H9 (cell line): ENCODE data around the gene DOCK9. TPM values are rescaled to one million over a fixed set of nuclear protein-coding genes. Genes with fewer than 3 reads are reported as not detected.

ENCODE experiments used
- DNase-seq: peaks from one replicate; pipeline ENCODE4 v3.0.0-alpha.2; 2017
- H2AFZ ChIP-seq: one replicate; pipeline ENCODE4 v1.6.1; 2013; ENCODE audit warnings: mild to moderate bottlenecking, low read length, control low read depth, moderate library complexity
- H2AK5ac ChIP-seq: 2 replicates; pipeline ENCODE4 v1.6.1; 2013; ENCODE audit warnings: low read length, control low read depth, mixed read lengths; ENCODE audit not compliant: insufficient read length
- H2BK120ac ChIP-seq: one replicate; pipeline ENCODE4 v1.6.1; 2013; ENCODE audit warnings: low read depth, mild to moderate bottlenecking, low read length, control low read depth, inconsistent platforms; ENCODE audit not compliant: poor library complexity, severe bottlenecking
- H2BK12ac ChIP-seq: 2 replicates; pipeline ENCODE4 v1.6.1; 2013; ENCODE audit warnings: low read length, control low read depth, mixed read lengths, low read depth; ENCODE audit not compliant: insufficient read length
- H2BK15ac ChIP-seq: 2 replicates; pipeline ENCODE4 v1.6.1; 2013; ENCODE audit warnings: low read depth, low read length, control low read depth
- H2BK20ac ChIP-seq: one replicate; pipeline ENCODE4 v1.6.1; 2013; ENCODE audit warnings: low read depth, mild to moderate bottlenecking, low read length, control low read depth, inconsistent platforms; ENCODE audit not compliant: poor library complexity, severe bottlenecking
- H2BK5ac ChIP-seq: 2 replicates; pipeline ENCODE4 v1.6.1; 2013; ENCODE audit warnings: low read length, control low read depth, mixed read lengths; ENCODE audit not compliant: insufficient read length
- H3K14ac ChIP-seq: 2 replicates; pipeline ENCODE4 v1.6.1; 2013; ENCODE audit warnings: low read length, control low read depth; ENCODE audit not compliant: insufficient read depth
- H3K18ac ChIP-seq: 2 replicates; pipeline ENCODE4 v1.6.1; 2013; ENCODE audit warnings: low read depth, mild to moderate bottlenecking, mixed read lengths, low read length, control low read depth; ENCODE audit not compliant: insufficient read length
- H3K23ac ChIP-seq: 2 replicates; pipeline ENCODE4 v1.6.1; 2013; ENCODE audit warnings: low read length, control low read depth, mixed read lengths, low read depth; ENCODE audit not compliant: insufficient read length
- H3K23me2 ChIP-seq: 2 replicates; pipeline ENCODE4 v1.6.1; 2013; ENCODE audit warnings: low read depth, mild to moderate bottlenecking, mixed read lengths, low read length, control low read depth; ENCODE audit not compliant: insufficient read length, poor library complexity, severe bottlenecking
- H3K27ac ChIP-seq: 2 replicates; pipeline ENCODE4 v1.5.1; 2013; ENCODE audit warnings: low read length, control low read depth, mixed read lengths, low read depth; ENCODE audit not compliant: insufficient read length
- H3K27me3 ChIP-seq: 2 replicates; pipeline ENCODE4 v1.6.1; 2013; ENCODE audit warnings: low read length, control low read depth, inconsistent platforms; ENCODE audit not compliant: insufficient read depth
- H3K4ac ChIP-seq: 2 replicates; pipeline ENCODE4 v1.6.1; 2013; ENCODE audit warnings: low read depth, mild to moderate bottlenecking, control low read depth, inconsistent platforms, low read length, moderate library complexity
- H3K4me1 ChIP-seq: 2 replicates; pipeline ENCODE4 v1.6.1; 2013; ENCODE audit warnings: low read length, control low read depth, inconsistent platforms; ENCODE audit not compliant: insufficient read depth
- H3K4me2 ChIP-seq: 2 replicates; pipeline ENCODE4 v1.6.1; 2013; ENCODE audit warnings: low read length, control low read depth, mixed read lengths; ENCODE audit not compliant: insufficient read length, insufficient read depth
- H3K56ac ChIP-seq: 2 replicates; pipeline ENCODE4 v1.6.1; 2013; ENCODE audit warnings: low read depth, mild to moderate bottlenecking, mixed read lengths, low read length, control low read depth; ENCODE audit not compliant: insufficient read length
- H3K79me1 ChIP-seq: 2 replicates; pipeline ENCODE4 v1.6.1; 2013; ENCODE audit warnings: low read depth, mild to moderate bottlenecking, moderate library complexity, low read length, control low read depth, inconsistent platforms; ENCODE audit not compliant: insufficient read depth, poor library complexity, severe bottlenecking
- H3K79me2 ChIP-seq: 2 replicates; pipeline ENCODE4 v1.6.1; 2013; ENCODE audit warnings: low read length, control low read depth, inconsistent platforms; ENCODE audit not compliant: insufficient read depth
- H3K9ac ChIP-seq: 2 replicates; pipeline ENCODE4 v1.6.1; 2013; ENCODE audit warnings: low read length, control low read depth, mixed read lengths; ENCODE audit not compliant: insufficient read length; ENCODE audit errors: extremely low read depth
- H3K9me3 ChIP-seq: one replicate; pipeline ENCODE4 v1.6.1; 2013; ENCODE audit warnings: low read depth, low read length, inconsistent platforms; ENCODE audit not compliant: control insufficient read depth
- H3T11ph ChIP-seq: one replicate; pipeline ENCODE4 v1.6.1; 2013; ENCODE audit warnings: mild to moderate bottlenecking, low read length, control low read depth, inconsistent platforms
- H4K20me1 ChIP-seq: one replicate; pipeline ENCODE4 v1.6.1; 2013; ENCODE audit not compliant: control insufficient read depth, insufficient read length, insufficient read depth
- H4K5ac ChIP-seq: 2 replicates; pipeline ENCODE4 v1.6.1; 2013; ENCODE audit warnings: low read depth, mild to moderate bottlenecking, mixed read lengths, low read length, control low read depth; ENCODE audit not compliant: insufficient read length
- H4K8ac ChIP-seq: replicated peaks from 2 replicates; pipeline ENCODE4 v1.6.1; 2013; ENCODE audit warnings: low read length, control low read depth, mixed read lengths, low read depth; ENCODE audit not compliant: insufficient read length
- H4K91ac ChIP-seq: 2 replicates; pipeline ENCODE4 v1.6.1; 2013; ENCODE audit warnings: low read depth, mild to moderate bottlenecking, moderate library complexity, mixed read lengths, low read length, control low read depth; ENCODE audit not compliant: insufficient read length
- H3K27ac Mint-ChIP-seq, 3 experiments: 2 replicates in 2 of 3; 3 replicates in 1 of 3; pipeline ENCODE4 v1.8.0; 2020 to 2021; ENCODE audit warnings: mixed read lengths in 3 of 3, mild to moderate bottlenecking in 1 of 3, moderate library complexity in 1 of 3
- H3K27me3 Mint-ChIP-seq: 2 replicates; pipeline ENCODE4 v1.8.0; 2021; ENCODE audit warnings: low read depth, mild to moderate bottlenecking, moderate library complexity, mixed read lengths
- H3K36me3 Mint-ChIP-seq, 3 experiments: 2 replicates in 2 of 3; 3 replicates in 1 of 3; pipeline ENCODE4 v1.8.0; 2020 to 2021; ENCODE audit warnings: low read depth in 3 of 3, mixed read lengths in 3 of 3; ENCODE audit not compliant: insufficient read depth in 1 of 3
- H3K4me1 Mint-ChIP-seq, 2 experiments: 2 replicates each; pipeline ENCODE4 v1.8.0; 2020; ENCODE audit warnings: mixed read lengths in 2 of 2
- H3K4me3 Mint-ChIP-seq, 2 experiments: 2 replicates in 1 of 2; 3 replicates in 1 of 2; pipeline ENCODE4 v1.8.0; 2020 to 2021; ENCODE audit warnings: mild to moderate bottlenecking in 2 of 2, mixed read lengths in 2 of 2, moderate library complexity in 1 of 2
- H3K9me3 Mint-ChIP-seq, 2 experiments: 2 replicates in 1 of 2; 3 replicates in 1 of 2; pipeline ENCODE4 v1.8.0; 2020; ENCODE audit warnings: mild to moderate bottlenecking in 2 of 2, mixed read lengths in 2 of 2, moderate library complexity in 1 of 2
- CTCF ChIP-seq: fragments of 200-600 bp; sonication (generic); conservative IDR thresholded peaks from 3 replicates; pipeline ENCODE4 v1.8.0; 2021; ENCODE audit warnings: antibody characterized with exemption, mild to moderate bottlenecking
- WGBS: extraction: QIAGEN DNeasy Blood & Tissue Kit; methylation state at CpG from one replicate; pipeline ENCODE4 v1.1.7; 2013; ENCODE audit warnings: missing lambda C conversion rate, low lambda C conversion rate, mixed read lengths; ENCODE audit not compliant: insufficient read length; ENCODE audit errors: extremely low coverage; 5-methylcytosine and 5-hydroxymethylcytosine counted together
- total RNA-seq: library from RNA; stranded (reverse); gene quantifications from 2 replicates; pipeline ENCODE4 v1.2.1, GENCODE V29; 2021

Gene DOCK9
- total RNA-seq, 1 experiment from 2014 or later, result 23.0 TPM

GRCh38 chr13:99022941-99023340 is 45.1 kb upstream of the DOCK9 start:
- Histone ChIP-seq H3K14ac (no peak overlapping the region), H3K18ac (no peak overlapping the region), H3K79me2 (no peaks in the 10 kb centered on the region), H2BK20ac (no peak overlapping the region), H3K4ac (no peak overlapping the region), H3K4me1 (no peaks in the 10 kb centered on the region), H3K9me3 (no peaks in the 10 kb centered on the region), H4K8ac (no peak overlapping the region), H4K20me1 (no peaks in the 10 kb centered on the region), H2BK12ac (no peak overlapping the region), H2BK120ac (no peak overlapping the region), H2AK5ac (no peak overlapping the region), H2AFZ (no peak overlapping the region), H3K27me3 (no peaks in the 10 kb centered on the region), H2BK15ac (no peak overlapping the region), H3K9ac (no peak overlapping the region), H3K27ac (no peak overlapping the region), H4K91ac (no peak overlapping the region), H3K23ac (no peak overlapping the region), H2BK5ac (no peak overlapping the region), H3K23me2 (no peaks in the 10 kb centered on the region), H3K4me2 (no peak overlapping the region), H3T11ph (no peak overlapping the region), H4K5ac (no peak overlapping the region), H3K79me1 (no peaks in the 10 kb centered on the region), H3K56ac (no peak overlapping the region)
- TF ChIP-seq CTCF, result no peak
- DNase-seq, result no peak
- no CpG with 5 or more reads among the region's 4 CpGs for WGBS
- Mint-ChIP-seq H3K4me3 (no peak overlapping the region), H3K4me1 (no peaks in the 10 kb centered on the region), H3K27ac (no peak overlapping the region), H3K9me3 (peaks cover 2 to 3% of the 10 kb centered on the region in 2 experiments; a peak in 2 of 5 replicates), H3K36me3 (no peaks in the 10 kb centered on the region; a peak in 2 of 7 replicates), H3K27me3 (no peaks in the 10 kb centered on the region; the same call in 1 of the 2 replicates)
